ENCODE results near the gene SPACA6.

The SPACA6 gene

DNA sequence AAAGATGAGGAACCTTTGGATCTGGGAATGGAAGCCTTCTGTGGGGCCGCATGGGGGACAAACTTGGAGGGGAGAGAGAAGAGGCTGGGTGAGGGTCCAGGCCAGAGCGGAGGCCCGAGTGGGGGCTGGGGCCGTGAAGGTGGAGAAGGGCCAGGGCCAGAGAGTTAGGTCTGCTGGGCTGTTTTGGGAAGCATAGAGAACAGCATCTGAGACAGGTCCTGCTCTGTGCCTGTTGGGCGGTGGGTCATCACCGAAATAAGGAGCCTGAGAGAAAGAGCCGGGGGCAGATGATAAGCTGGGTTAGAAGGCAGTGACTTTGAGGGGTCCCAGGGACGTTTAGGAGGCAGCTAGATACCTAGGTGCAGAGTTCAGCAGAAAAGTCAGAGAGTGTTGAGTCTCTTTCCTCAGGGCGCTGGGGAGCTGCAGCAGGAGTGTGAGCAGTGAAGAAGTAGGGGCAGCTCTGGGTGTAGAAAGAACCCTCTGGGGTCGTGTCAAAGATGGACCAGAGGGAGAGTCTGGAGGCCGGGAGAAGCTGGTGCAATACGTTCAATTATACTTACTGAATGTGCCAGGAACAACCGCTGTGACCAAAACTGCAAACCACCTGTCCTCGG, 2.7 kb downstream of the SPACA6 start:
- ChIA-PET CTCF (interaction anchor here (0.8 to 1.0 kb wide), 2 partner anchors 8 to 14 kb away, joined by 3 to 4 read pairs; no protein-coding TSS in a partner anchor), POLR2A (interaction anchor here (1.2 kb wide), 1 partner anchor 12 kb away, joined by 4 read pairs; no protein-coding TSS in a partner anchor)

DNA sequence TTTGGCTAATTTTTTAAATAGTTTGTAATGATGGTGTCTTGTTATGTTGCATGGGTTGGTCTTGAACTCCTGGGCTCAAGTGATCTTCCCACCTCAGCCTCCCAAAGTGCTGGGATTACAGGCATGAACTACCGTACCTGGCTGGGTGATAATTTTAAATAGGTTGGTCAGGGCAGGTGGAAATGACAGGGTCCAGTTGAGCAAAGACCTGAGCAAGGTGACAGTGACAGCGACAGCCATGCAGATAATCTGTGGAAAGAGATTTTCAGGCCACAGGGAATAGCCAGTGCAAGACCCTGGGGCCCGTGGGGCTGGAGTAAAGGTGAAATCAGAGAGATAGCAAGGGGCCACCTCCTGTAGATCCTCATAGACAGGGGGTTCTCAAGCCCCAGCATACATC, 3.5 kb downstream of the SPACA6 start:
- TF ChIP-seq, protein P1, sequence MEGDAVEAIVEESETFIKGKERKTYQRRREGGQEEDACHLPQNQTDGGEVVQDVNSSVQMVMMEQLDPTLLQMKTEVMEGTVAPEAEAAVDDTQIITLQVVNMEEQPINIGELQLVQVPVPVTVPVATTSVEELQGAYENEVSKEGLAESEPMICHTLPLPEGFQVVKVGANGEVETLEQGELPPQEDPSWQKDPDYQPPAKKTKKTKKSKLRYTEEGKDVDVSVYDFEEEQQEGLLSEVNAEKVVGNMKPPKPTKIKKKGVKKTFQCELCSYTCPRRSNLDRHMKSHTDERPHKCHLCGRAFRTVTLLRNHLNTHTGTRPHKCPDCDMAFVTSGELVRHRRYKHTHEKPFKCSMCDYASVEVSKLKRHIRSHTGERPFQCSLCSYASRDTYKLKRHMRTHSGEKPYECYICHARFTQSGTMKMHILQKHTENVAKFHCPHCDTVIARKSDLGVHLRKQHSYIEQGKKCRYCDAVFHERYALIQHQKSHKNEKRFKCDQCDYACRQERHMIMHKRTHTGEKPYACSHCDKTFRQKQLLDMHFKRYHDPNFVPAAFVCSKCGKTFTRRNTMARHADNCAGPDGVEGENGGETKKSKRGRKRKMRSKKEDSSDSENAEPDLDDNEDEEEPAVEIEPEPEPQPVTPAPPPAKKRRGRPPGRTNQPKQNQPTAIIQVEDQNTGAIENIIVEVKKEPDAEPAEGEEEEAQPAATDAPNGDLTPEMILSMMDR (IDR thresholded peaks at IDR 0.05; ENCODE audit: insufficient read depth, low read length, missing control alignments): no peak
- ChIA-PET CTCF (no interaction called here), POLR2A (no interaction called here)
- H3K4me3 ChIP-seq (ENCODE audit: low read depth, low read length): no peak overlapping the region
- no peak for DNase-seq (ENCODE audit: low read depth, low spot score)

More for the DNA sequence above, 2.7 kb downstream of the SPACA6 start:
- H3K4me3 ChIP-seq (ENCODE audit: low read depth, low read length): no peak overlapping the region
- no peak for DNase-seq (ENCODE audit: low read depth, low spot score)
- TF ChIP-seq, protein P1 (IDR thresholded peaks at IDR 0.05; ENCODE audit: insufficient read depth, low read length, missing control alignments): no peak

DNA sequence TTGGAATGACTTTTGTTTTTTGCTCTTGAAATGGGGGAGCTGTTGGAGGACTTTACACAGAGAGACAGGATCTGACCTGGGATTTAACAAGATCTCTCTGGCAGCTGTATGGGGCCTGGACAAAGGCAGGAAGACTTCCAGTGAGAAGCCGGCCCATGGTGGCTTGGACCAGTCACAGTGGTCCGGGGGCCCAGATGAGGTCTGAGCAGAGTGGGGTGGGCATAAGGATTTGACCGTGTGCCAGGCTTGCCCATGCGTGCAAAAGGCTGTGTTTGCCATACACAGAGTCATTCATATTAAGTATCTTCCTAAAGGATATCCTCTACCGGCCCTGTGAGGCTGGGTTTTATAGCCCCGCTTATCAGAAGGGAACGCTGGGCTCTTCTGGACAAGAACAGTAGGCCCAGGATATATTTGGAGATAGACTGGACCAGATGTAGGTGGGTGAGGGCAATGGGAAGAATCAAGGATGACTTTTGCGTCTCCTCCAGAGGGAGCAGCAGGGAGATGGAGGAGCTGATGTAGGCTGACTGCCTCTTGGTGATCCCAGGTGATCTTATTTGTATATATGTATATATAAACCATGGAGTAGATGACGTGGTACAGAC, 4.1 kb downstream of the SPACA6 start:
- DNase-seq (ENCODE audit: low read depth, low spot score): no peak
- TF ChIP-seq, protein P1 (IDR thresholded peaks at IDR 0.05; ENCODE audit: insufficient read depth, low read length, missing control alignments): no peak
- POLR2A ChIA-PET: no interaction called here
- H3K4me3 ChIP-seq (ENCODE audit: low read depth, low read length): no peak overlapping the region
- CTCF ChIA-PET: no interaction called here

DNA sequence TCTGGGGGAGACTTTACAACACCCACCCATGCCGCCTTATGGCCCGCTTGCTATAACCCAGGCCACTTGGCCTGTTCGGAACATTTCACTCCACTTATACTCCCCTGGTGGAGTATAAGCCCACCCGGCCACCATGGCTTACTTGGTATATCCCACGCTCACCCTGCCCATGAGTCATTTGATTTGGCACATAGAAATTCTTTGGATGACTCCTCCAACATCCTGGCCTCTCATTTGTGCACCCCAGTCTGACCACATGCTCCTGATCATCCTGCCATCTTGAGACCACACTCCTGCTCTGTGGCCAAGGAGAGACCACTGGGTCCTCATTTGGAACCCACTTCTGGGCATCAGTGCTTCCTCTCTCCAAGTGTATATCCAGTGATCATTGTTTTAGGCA, 5.2 kb downstream of the SPACA6 start:
- ChIA-PET POLR2A (no interaction called here), CTCF (interaction anchor here (1.2 kb wide), 1 partner anchor 10 kb away, joined by 4 read pairs; no protein-coding TSS in a partner anchor)
- TF ChIP-seq, protein P1 (IDR thresholded peaks at IDR 0.05; ENCODE audit: insufficient read depth, low read length, missing control alignments): no peak
- H3K4me3 ChIP-seq (ENCODE audit: low read depth, low read length): no peak overlapping the region
- DNase-seq (ENCODE audit: low read depth, low spot score): no peak

DNA sequence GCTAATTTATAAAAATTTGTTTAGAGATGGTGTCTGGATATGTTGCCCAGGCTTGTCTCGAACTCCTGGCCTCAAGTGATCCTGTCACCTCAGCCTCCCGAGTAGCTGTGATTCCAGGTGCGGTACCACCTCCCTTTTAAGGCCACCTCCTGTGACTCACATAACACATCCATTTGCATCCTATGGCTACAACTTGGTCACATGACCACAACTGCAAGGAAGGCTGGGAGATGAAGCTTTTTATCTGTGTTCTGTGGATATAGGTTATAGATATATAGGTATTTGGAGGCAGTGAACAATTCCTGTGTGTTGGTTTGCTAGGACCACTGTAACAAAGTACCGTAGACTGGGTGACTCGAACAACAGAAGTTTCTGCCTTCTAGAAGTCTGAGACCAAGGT, 6.0 kb downstream of the SPACA6 start:
- H3K4me3 ChIP-seq (ENCODE audit: low read depth, low read length): no peak overlapping the region
- no peak for DNase-seq (ENCODE audit: low read depth, low spot score)
- CTCF ChIA-PET: interaction anchor here (1.2 kb wide), 1 partner anchor 11 kb away, joined by 4 read pairs; no protein-coding TSS in a partner anchor
- TF ChIP-seq, protein P1 (IDR thresholded peaks at IDR 0.05; ENCODE audit: insufficient read depth, low read length, missing control alignments): no peak
- POLR2A ChIA-PET: no interaction called here

DNA sequence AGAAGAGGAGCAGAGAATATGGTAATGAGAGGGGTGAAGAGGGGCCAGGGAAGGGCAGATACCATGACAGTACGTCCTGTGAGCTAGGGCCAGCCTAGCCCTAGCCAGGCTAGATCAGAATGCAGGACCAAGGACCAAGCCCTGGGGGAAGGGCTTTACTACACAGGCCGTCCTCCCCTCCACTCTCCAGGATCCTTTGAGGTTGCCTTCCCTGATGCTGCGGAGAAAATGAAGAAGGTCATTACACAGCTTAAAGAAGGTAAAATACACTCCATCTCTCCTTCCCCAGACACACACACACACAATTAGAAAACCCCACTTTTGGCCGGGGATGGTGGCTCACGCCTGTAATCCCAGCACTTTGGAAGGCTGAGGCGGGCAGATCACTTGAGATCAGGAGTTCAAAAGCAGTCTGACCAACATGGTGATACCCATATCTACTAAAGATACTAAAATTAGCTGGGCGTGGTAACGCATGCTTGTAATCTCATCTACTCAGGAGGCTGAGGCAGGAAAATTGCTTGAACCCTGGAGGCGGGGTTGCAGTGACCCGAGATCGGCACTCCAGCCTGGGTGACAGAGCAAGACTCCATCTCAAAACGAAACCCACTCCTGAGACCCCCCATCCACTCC, 8.5 kb downstream of the SPACA6 start:
- TF ChIP-seq, protein P1 (IDR thresholded peaks at IDR 0.05; ENCODE audit: insufficient read depth, low read length, missing control alignments): no peak
- ChIA-PET POLR2A (interaction anchor here (1.2 kb wide), 1 partner anchor 13 kb away, joined by 4 read pairs; no protein-coding TSS in a partner anchor), CTCF (interaction anchor here (2.0 kb wide), 1 partner anchor 76 kb away, joined by 5 read pairs; no protein-coding TSS in a partner anchor)
- no peak for DNase-seq (ENCODE audit: low read depth, low spot score)
- H3K4me3 ChIP-seq (ENCODE audit: low read depth, low read length): no peak overlapping the region
